HG03135 (cell line): ENCODE measurements around the gene NRG3.

Source experiments
- ATAC-seq: cut with Tn5 transposase; IDR thresholded peaks from one replicate; pipeline ENCODE4 v1.9.1; 2021; ENCODE audit warnings: mild to moderate bottlenecking, moderate library complexity; ENCODE audit not compliant: unreplicated experiment

The NRG3 gene

DNA sequence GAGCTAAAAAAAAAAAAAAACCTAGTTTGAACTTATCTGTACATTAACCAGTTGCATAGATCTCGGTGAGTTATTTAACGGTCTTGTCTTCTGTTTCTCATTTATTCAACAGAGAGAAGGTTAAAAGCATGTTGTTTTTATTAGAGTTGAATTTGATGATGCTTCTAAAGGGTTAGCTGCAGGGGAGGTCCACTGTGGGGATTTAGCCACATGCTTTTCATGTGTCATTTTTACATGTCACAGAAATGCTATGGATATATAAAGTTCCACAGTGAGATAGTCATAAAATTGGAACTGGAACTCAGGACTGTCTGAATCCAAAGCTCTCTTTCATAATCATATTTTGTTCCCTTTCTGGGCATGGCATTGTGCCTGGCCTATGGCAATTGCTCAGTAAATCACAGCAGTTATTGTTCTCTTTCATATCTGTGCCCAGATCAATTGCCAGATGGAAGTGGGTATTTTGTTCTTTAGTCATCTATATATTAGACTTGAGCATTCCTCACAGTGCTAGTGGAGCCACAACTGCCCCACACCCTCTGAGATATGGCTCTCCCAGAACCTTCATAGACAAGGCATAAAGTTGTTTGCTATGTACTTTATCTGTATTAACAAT is 578.8 kb downstream of the NRG3 start:
- ATAC-seq: no peak

DNA sequence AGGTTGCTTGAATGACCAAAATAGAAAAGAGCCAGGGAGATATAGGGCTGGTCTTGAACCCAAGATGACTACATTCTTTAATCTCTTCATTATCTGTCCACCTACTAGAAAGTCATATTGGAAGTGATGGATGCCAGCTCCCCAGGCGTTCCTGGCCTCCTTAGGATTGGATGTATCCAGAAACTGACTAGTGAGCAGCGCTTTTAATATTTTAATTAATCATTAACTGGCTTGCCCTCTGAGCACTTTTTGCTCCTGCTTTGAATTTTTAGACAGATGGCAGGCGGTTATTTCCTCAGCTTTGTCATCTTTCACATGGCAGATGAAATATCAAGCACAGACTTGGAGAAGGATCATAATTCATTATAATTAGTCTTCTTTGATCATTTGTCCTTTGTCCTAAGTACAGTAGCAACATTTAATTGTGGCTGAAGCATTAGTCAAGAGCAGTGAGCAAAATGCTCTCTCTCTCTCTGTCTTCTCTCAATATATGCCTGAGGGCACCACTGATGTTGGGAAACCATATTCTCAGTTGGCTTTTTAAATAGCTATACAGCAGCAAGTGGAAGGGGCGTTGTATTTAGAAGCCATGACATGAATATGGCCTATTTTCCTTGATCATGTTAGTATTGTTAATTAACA is 588.0 kb downstream of the NRG3 start:
- no peak for ATAC-seq

DNA sequence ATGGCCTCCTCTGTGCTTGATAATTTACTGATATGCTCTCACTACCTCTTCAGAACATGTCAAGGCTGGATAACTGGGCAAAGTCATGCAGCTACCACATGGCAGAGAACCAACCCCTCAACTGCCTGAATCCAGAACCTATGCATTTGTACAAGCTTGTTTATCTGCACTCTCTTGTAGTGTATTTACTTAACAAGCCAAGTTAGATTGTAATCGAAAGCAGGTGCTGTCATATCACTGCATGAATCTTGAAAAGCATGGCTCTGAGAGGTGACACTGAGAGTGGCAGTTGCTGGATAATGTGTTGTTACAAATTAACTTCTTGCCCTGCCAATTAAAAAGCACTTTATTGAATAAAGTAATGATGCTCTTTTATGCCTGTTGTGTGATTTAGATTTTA is 588.6 kb downstream of the NRG3 start:
- no peak for ATAC-seq

DNA sequence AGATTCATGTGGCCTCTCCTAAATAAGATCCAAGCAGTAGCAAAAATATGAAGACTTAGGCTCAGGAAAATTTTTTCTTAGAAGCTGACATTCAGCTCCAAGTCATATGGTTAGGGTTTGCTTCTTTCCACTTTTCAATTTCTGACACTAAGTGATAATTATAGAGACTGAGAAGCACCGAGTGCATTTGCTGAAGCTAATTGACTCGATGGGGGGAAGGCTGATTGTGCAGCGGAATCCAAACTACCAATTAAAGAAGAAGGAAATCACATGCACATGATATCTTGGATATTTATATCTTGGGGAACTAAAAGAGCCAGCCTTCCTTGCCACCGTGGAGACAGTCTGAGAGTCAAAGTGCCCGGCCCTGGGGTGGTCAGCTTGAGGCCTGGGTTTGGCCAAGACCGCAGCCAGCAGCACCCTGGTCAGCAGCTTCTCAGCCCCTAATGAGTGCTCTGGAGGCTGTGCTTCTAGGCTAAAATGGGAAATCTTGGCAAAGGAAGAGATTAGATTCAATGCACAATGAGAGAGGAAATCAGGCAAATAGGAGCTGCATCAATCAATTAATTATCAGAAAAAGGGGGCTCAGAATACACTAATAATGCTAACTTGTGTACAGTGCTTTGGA is 589.3 kb downstream of the NRG3 start:
- no peak for ATAC-seq

DNA sequence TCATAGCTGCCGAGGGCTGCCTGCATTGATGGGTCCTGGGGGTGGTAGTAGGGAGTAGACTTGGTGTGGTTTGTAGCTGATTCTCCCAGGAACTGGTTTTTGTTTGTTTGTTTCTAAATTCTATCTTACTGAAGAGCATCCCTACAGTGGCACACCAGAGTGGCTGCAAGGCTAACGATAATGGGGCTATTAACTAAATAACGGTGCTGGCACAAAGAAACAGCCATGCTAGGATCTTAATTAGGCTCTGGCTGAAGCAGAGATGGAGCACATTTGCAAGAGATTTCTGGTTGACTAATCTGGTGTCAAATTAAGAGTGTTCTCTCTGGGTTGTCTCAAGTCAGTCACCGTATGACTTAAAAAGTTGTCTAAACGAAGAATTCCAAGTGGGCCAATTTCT is 590.0 kb downstream of the NRG3 start:
- no peak for ATAC-seq

DNA sequence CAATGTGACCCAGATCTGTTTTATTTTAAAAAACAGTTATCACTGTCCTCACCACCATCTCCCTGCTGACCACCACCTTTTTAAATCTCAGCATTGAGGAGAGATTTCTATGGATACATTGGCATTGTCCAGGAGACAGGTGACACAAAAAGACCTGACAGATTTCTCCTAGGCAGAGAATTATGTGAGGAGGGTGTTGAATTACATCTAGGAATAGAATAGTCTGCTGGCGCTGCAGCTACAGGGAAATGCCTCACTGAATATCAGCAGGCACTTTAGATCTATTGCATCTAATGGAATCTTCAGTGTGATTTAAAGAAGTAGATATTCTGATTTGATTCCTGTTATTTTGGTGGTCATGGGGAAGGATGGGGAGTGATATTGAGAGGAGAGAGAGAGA is 593.5 kb downstream of the NRG3 start:
- no peak for ATAC-seq

DNA sequence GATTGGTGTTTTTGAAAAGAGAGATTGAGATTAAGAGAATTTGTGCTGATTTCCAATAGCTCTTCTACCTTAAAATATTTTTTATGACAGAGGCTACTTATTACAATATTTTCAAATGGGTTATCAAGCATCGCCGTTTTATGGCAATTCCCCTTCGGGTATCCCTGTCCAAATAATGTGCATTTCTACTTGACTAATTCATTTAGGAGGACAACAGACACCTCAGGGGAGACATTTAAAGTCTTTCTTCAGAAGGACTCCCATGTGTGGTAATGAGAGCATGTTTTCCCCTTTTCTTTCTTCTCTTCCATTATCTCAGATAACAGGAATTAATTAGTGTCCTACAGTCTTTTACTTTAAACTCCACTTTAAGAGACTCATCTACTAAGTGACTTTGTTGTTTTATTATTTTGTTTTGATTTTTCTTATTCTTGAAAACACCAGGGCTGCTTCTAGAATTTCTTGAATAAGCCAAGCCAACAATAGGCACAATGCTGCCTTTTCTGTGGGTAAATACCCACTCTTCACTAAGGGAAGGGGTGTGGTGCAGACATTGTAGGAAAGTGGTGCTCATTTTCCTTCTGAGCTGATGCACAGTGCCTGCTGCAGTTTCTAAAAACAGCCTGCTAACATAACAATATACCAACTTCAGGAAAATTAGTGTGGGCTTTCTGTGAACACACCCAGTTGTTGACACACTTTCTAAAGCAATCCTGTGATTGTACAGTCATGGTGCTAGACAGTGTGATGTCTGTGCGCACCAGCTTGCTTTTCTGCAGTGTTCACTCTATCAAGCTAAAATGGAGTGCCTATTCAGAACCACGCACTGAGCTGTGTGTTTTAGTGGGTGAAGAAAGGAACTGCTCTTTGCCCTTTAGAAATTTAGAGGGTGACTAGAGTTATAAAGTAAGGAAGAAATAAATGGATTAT is 597.7 kb downstream of the NRG3 start:
- no peak for ATAC-seq

DNA sequence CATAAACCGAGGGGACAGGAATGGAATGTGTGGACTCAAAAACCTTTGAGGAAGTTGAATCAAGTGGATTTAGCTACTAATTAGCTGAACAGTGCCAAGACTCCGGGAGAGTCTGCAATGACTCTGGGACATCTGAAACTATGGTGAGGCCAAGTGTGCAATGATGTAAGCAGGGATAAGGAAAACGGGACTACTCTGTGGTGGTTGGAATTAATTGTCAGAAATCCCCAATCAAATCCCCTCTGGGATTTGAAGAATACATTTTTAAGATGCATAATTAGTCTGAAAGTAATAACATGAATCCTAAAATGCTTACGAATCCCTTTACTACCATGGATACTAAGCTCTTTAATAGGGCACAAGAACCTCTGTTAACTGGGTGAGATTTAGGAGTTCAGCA is 602.8 kb downstream of the NRG3 start:
- ATAC-seq: no peak

DNA sequence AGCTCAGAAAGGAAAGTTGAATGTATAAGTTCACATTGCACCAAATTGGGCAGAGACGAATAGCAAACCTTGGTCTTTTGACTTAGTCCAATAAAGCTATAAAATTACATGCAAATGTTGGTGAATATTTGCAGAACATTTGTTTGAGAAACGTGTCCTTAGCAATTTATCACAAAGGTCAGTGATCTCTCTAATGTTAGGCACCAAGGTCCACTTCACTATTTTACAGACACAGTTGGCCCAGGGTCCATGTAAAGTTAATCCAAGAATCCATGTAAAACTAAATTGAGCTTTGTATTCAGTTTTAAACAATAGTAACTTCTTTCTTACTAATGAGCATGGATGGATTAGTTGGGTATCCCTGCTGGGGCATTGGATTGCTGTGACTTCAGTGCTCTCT is 617.7 kb downstream of the NRG3 start:
- ATAC-seq: no peak

DNA sequence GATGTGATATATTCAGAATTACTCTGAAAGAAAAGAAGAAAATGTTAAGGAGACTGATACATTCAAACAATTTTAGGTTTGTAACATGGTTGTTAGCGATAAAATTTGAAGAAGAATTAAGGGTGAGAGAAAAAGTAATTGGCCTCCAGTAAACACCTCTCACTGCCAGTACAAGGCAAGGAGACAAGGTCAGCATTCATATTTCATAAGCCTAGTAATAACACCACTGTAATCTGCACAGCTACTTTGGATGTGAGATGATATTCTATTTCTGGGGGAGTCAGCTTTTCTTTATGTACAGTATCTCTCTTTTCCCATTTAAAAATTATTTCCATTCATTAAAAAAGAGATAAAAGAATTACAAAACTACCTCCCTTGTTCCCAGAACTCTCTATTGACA is 621.1 kb downstream of the NRG3 start:
- ATAC-seq: no peak

DNA sequence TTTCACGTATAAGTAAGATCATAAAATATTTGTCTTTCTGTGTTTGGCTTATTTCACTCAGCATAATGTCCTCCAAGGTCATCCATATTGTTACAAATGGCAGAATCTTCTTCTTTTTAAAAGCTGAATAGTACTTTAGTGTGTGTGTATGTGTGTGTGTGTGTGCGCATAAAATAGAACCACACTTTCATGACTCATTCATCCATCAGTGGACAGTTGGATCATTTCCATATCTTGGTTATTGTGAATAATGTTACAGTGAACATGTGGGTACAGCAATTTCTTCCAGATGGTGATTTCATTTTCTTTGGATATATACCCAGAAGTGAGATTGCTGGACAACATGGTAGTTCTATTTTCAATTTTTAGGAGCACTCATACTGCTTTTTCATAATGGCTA is 622.4 kb downstream of the NRG3 start:
- no peak for ATAC-seq

DNA sequence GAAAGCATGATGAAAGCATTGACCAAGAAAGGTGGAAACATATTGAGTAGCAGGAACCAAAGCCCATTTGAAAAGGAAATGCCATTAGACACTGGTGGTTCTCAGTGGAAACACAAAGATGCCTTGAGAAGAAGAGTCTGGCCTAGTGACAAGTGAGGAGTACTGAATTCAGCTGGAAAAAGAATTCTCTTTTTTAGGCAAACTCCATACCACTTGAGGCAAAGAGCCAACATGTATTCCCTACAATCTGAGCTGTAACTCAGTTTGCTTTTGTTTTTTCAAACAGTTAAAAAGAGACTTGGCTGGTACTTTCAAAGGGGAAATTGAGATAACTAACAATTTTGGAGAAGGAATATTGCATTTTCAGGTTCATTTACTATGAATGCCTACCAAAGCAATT is 624.0 kb downstream of the NRG3 start:
- ATAC-seq: no peak

DNA sequence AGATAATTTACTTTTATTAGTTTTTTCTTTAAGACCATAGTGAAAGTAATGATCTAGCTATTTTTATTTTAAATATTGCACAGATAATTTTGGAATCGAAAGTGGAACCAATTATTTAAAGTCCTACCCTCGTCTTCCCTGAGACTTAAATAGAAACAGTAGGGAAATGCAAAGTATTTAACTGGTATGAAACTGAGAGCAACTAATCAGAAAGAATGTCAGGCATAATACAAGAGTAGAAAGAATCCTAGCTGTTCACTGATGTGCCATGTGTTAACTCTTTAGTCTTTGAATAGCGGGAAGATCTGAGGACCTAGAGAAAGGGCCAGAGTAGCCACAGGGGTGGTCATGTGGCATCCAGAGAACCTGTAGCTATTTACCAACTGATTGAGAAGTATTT is 630.0 kb downstream of the NRG3 start:
- no peak for ATAC-seq

DNA sequence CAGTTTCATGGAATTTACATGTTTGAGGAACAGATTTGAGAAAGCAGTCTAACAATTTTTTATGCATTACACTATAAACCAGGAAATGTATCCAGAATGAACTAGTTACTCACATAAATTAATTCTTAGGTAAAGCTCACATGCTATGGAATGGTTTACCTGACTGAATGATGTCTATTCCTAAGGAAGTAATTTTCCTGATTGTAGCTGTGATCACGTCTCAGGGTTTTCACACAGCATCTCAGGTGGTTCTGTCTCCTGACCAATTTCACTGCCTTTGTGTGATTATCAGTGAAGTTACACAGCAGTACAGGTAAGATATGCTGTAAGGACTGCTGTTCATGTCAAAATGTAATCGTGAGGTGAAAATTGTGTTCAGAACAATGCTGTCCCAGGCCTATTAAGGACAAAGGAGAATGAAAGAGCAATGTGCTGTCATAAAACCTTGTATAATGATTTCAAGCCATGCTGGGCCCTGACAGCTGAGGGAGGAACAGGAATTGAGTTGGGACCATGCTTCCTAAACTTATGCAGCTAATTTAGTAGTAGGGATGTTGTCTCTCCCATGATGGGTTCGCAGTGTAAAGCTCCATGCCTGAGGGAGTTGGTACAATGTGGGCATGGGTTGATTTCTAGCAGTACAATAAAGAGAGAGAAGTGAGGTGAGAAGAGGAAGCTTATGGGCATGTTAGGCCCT is 631.8 kb downstream of the NRG3 start:
- ATAC-seq: no peak

DNA sequence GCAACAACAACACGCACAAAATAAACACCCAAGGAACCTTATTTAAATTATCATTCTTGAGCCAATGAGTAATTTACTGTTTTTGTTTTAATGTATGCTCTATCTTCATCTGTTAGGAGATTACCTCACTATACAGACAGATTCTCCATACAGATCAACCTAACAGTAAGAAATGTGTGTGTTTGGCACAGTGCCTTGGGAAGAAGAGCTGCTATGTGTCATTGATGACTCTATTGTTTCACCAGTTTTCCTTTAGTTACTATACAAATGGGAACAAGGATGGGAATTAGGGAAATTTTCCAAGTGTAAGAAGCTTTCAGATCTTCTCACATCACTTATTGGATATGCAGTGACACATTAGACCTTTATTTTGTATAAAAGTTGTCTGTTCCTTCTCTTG is 640.3 kb downstream of the NRG3 start:
- no peak for ATAC-seq

DNA sequence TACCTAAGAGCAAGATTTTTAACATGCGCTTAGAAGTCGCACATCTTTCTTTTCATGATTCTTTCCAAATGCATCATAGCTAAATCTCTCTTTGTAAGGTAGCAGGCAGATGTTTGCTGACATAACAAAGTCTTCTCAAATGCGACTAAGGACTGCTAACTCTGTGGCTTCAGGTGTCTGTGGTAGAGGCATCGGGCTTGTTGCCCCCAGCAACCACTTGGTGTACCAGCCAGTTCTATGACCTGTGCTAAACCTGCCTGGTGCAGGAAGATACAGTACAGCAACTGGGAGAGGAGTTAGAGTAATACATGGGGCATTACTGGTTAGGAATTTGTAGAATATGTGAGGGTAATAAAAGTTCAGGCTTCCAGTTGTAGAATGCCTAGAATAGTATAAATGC is 654.1 kb downstream of the NRG3 start:
- no peak for ATAC-seq

DNA sequence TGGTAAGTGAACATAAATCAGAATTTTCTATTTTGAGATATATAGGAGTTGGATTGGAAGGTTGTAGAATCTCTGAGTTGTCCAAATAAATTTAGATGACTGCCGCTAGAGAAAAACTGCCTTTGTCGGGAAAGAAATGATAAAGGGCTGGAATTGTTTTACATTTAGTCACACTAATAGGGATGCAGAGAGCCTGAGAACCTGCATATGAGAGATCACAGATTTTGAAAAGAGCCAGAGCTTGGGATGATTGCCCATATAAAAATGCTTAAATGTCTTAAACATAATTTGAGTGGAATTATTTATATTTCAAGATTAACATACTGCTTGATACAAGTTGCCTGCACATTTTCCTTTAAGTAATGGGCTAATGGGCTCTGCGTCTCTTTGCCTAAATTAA is 660.5 kb downstream of the NRG3 start:
- ATAC-seq: no peak

DNA sequence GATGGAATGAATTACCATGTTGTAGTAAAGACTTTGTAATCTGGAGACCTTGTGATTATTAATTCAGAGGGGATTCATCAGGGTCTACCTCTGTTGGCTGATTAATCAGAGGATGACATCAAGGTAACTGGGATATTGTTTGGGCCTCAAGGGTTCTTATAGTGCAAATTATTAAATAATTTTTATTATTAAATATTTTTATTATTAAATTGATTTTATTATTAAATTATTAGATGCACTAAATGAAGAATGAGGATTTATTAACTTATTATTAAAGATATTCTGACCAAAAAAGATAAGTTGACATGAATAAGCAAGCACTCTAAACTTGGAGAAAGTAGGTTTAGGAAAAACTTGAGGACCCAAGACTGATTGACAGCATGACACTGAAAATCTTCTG is 661.7 kb downstream of the NRG3 start:
- no peak for ATAC-seq

DNA sequence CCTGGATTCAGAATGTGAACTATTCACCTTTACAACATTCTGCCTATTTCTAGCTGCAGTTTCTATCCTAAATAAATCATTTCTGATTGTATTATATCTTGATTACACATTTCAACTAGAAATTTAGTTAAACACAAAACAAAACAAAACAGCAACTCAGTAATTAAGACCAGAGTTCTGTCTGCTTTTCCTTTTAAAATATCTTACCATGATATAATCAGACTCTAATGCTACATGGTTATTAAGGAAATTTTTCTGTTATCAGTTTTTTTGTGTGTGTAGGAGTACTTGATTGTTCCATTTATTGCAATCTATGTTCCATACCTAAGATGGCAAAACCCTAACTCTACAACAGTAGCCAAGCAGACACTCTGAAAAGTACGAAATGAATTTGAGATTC is 663.3 kb downstream of the NRG3 start:
- no peak for ATAC-seq

DNA sequence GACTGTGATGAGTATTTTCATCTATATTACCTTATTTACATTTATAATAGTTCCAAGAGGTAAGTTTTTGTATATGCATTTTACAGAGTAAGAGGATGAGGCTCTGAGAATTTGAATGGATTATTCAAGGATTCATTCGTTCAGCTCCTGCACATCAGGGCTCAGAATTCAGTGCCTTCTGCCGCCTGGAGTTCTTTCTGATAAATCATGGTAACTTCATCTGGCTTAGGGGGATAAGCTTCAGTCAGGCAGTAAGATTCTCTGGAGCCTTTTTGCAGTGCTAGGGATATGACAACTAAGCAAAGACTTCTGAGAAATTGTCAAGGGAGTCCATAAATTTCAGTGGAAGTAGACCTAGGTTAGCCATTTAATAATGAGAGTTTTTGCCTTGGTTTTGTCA is 668.6 kb downstream of the NRG3 start:
- ATAC-seq: no peak

DNA sequence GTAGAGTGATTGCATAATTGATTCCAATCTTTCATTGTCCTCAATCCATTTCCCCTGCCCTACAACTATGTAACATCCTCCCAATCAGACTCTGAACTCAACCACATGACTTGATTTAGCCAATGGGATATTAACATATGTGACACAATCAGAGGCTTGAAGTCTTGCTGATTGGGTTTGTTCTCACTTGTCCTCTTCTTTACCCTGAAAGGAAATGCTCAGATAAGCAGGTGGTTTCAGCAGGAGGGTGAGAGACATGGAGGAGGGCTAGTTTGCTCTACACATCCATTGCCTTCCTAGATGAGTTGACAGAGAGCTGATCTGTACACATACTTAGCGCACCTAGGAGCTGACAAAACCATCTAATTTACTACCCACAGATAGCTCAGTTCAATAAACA is 669.4 kb downstream of the NRG3 start:
- no peak for ATAC-seq
